GM12891 (cell line): ENCODE data around the gene IL1RAP. TPM values are rescaled to one million over a fixed set of nuclear protein-coding genes. Genes with fewer than 3 reads are reported as not detected.
"Not testable (repeated sequence)": the region's sequence is repeated elsewhere in the genome, so short reads cannot be mapped to it uniquely, and the experiment has no call there.

Source experiments
- DNase-seq: peaks from one replicate; pipeline ENCODE4 v3.0.0; 2011; ENCODE audit warnings: low spot score; ENCODE audit not compliant: insufficient read length
- FAIRE-seq: peaks from 2 replicates; lab custom pipeline; 2011; peaks lifted over from hg19 to GRCh38; lab: Jason Lieb, UNC
- PAX5 ChIP-seq: IDR thresholded peaks from 2 replicates; pipeline ENCODE4 v1.6.1; 2011; ENCODE audit warnings: low read length, moderate library complexity, mild to moderate bottlenecking; ENCODE audit not compliant: insufficient read depth, severe bottlenecking
- POLR2A ChIP-seq: IDR thresholded peaks from 2 replicates; pipeline ENCODE4 v1.6.1; 2011; ENCODE audit warnings: low read depth, low read length, control low read depth
- POLR2AphosphoS5 ChIP-seq: IDR thresholded peaks from 2 replicates; pipeline ENCODE4 v1.6.1; 2011; ENCODE audit warnings: low read depth, low read length, control low read depth
- POU2F2 ChIP-seq: IDR thresholded peaks from 2 replicates; pipeline ENCODE4 v1.6.1; 2011; ENCODE audit warnings: low read depth, mild to moderate bottlenecking, control low read depth, low read length, moderate library complexity
- SPI1 ChIP-seq: IDR thresholded peaks from 2 replicates; pipeline ENCODE4 v1.6.1; 2011; ENCODE audit warnings: low read depth, low read length, control low read depth
- TAF1 ChIP-seq: IDR thresholded peaks from 2 replicates; pipeline ENCODE4 v1.6.1; 2011; ENCODE audit warnings: low read depth, low read length, control low read depth
- polyA plus RNA-seq: library from polyadenylated mRNA; unstranded; fragments of >200 nt; gene quantifications from one replicate; pipeline ENCODE4 v1.2.1, GENCODE V29; 2012; ENCODE audit warnings: low read depth, missing spikeins, inconsistent platforms; ENCODE audit not compliant: missing spikeins

The IL1RAP gene
- 0.18 TPM for polyA plus RNA-seq

- TF ChIP-seq SPI1 (no peak), PAX5 (no peak), POLR2AphosphoS5 (no peak)
- peak; percentile 92 for FAIRE-seq
- DNase-seq: peak; percentile 82
These were observed at the start of gene IL1RAP for GRCh38 chr3:190513409-190514370. TSS of gene IL1RAP (plus strand) at chr3:190514085. CDS start at chr3:190564290, 50,205 bp downstream.

- FAIRE-seq (no peak), DNase-seq (no peak)
- TF ChIP-seq POLR2AphosphoS5 (no peak), SPI1 (no peak), PAX5 (no peak), POLR2A (no peak), POU2F2 (no peak), TAF1 (no peak)
These were observed 46.0 kb upstream of the IL1RAP start for GRCh38 chr3:190467922-190468321.

GRCh38 chr3:190473261-190473660, 40.6 kb upstream of the IL1RAP start:
- FAIRE-seq, DNase-seq: not testable (repeated sequence)

DNA sequence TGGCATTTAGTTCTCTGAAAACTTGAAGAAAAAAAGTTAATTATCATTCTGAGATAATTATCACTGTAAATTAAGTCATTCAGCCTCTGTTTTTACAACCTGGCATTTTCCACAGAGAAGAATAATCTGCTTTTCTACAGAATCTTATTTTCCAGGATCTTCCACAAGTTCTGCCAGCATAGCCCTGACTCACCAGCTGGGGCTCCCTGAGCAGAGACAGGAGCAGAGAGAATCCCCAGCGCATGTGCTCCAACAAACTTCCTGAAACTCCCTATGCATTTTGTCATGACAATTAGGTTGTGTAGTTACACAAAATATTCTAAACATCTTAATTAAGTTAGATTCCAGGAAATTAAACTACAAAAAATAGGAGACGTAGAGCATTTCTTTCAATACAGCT, 32.1 kb upstream of the IL1RAP start:
- no peak for TF ChIP-seq POLR2A
- no peak for TF ChIP-seq POLR2AphosphoS5
- no peak for TF ChIP-seq POU2F2
- no peak for TF ChIP-seq SPI1
- no peak for TF ChIP-seq TAF1
- TF ChIP-seq PAX5: no peak
- FAIRE-seq (no peak), DNase-seq (no peak)

DNA sequence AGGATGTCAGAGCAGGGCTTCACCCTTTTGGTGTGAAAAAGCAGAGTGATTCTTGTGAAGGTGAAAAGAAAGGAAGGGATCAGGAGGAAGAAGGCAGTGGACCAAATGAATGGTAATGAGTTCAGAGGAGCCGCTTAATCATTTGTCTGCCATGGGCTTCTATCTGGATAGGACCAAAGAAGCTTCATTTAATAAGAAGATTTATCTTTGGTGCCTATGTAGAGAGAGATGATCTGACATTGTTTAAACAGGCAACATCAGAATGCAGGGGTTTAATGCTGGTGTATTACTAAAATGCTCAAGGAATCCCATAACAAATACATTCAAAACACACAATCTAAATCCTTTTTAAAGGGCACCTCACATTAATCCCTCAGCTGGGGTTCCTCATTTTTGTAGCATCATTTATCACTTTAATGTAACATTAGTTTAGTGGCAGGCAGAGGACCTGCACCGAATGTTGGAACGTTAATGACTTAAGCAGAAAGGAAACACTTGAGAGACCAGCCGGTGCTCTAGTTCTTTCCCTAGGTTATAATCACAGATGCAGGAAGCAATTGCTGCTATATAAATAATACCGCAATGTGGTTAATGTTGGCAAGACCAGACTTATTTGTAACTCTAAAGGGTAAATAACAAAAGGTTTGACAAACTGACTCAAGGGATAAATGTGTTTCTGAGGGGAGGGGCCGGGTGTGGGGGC, 27.9 kb upstream of the IL1RAP start:
- no peak for TF ChIP-seq POLR2AphosphoS5
- TF ChIP-seq POLR2A: no peak
- TF ChIP-seq TAF1: no peak
- no peak for TF ChIP-seq POU2F2
- no peak for TF ChIP-seq SPI1
- no peak for TF ChIP-seq PAX5
- no peak for DNase-seq
- FAIRE-seq: no peak

GRCh38 chr3:190486533-190486864, 27.4 kb upstream of the IL1RAP start:
- FAIRE-seq (no peak), DNase-seq (no peak)
- TF ChIP-seq TAF1: no peak
- no peak for TF ChIP-seq PAX5
- TF ChIP-seq POLR2A: no peak
- no peak for TF ChIP-seq POLR2AphosphoS5

- DNase-seq: no peak
- FAIRE-seq: no peak
- TF ChIP-seq POU2F2 (no peak), PAX5 (no peak), POLR2A (no peak), TAF1 (no peak), SPI1 (no peak), POLR2AphosphoS5 (no peak)
These were observed 26.8 kb upstream of the IL1RAP start for GRCh38 chr3:190486908-190487607.

GRCh38 chr3:190491533-190492054, 22.3 kb upstream of the IL1RAP start:
- FAIRE-seq (no peak), DNase-seq (no peak)
- TF ChIP-seq POLR2A (no peak), TAF1 (no peak), SPI1 (no peak), POLR2AphosphoS5 (no peak), PAX5 (no peak), POU2F2 (no peak)

DNA sequence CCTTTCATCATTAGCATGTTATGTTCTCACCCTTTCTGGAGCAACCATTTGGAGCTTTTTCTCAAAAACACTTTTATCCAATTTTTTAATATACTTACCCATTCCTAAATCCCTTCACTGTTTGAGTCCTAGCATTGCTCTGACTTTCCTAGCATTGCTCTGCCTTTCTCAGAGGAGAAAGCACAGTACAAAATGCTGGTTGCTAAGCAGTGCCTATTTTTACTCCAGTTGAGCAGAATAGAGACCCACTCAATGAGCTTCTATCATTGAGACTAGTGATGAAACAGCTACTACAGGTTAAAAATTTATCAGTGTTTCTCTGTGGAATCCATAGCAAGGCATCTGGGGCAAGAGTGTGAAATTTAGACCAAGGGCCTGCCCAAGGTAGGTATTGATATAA, 21.8 kb upstream of the IL1RAP start:
- DNase-seq (no peak), FAIRE-seq (no peak)
- TF ChIP-seq POU2F2 (no peak), SPI1 (no peak), TAF1 (no peak), POLR2AphosphoS5 (no peak), PAX5 (no peak), POLR2A (no peak)

- DNase-seq (no peak), FAIRE-seq (no peak)
- TF ChIP-seq POU2F2: no peak
- TF ChIP-seq PAX5: no peak
- TF ChIP-seq POLR2A: no peak
- TF ChIP-seq SPI1: no peak
- TF ChIP-seq TAF1: no peak
- TF ChIP-seq POLR2AphosphoS5: no peak
These were observed 20.9 kb upstream of the IL1RAP start for GRCh38 chr3:190492966-190493365.
